SK-N-SH (cell line): Measurements from ENCODE around the gene EGFLAM.

Experiments used
- CTCF ChIP-seq: fragments of 200-600 bp; sonication (generic); IDR thresholded peaks from 2 replicates; pipeline ENCODE4 v1.6.1; 2017; ENCODE audit warnings: antibody characterized with exemption, mild to moderate bottlenecking, moderate library complexity
- POLR2AphosphoS5 ChIP-seq: IDR thresholded peaks from 2 replicates; pipeline ENCODE4 v1.6.1; 2012; ENCODE audit warnings: low read depth, low read length
- RAD21 ChIP-seq: IDR thresholded peaks from 2 replicates; pipeline ENCODE4 v1.6.1; 2012; ENCODE audit warnings: mild to moderate bottlenecking, low read length
- RXRA ChIP-seq: IDR thresholded peaks from 2 replicates; pipeline ENCODE4 v1.4.0; 2012; ENCODE audit warnings: low read depth, mild to moderate bottlenecking, borderline replicate concordance
- SMC3 ChIP-seq: IDR thresholded peaks from 2 replicates; pipeline ENCODE4 v1.6.1; 2012; ENCODE audit warnings: low read depth, low read length, improper control_type of control experiment
- TAF1 ChIP-seq: IDR thresholded peaks from 2 replicates; pipeline ENCODE4 v1.6.1; 2012; ENCODE audit warnings: low read depth, mild to moderate bottlenecking, low read length, moderate library complexity, borderline replicate concordance

GRCh38 chr5:38458174-38458573 lies 199.8 kb downstream of the EGFLAM start:
- no peak for TF ChIP-seq CTCF
- TF ChIP-seq SMC3 = no peak
- no peak for TF ChIP-seq RAD21
- TF ChIP-seq POLR2AphosphoS5 = no peak
- TF ChIP-seq RXRA = no peak
- TF ChIP-seq TAF1 = no peak
